Astrocyte (in vitro differentiated cells and primary cell): ENCODE measurements around the gene SELENOS. TPM values are rescaled to one million over a fixed set of nuclear protein-coding genes. Genes with fewer than 3 reads are reported as not detected.

Experiments used
- DNase-seq: peaks from one replicate; pipeline ENCODE4 v3.0.0-alpha.2; 2010; ENCODE audit warnings: low read depth
- FAIRE-seq: peaks from 2 replicates; lab custom pipeline; 2011; peaks lifted over from hg19 to GRCh38; lab: Jason Lieb, UNC
- H2AFZ ChIP-seq: 2 replicates; pipeline ENCODE4 v1.6.0; 2012; ENCODE audit warnings: low read depth, low read length, inconsistent platforms
- H3K27ac ChIP-seq: 2 replicates; pipeline ENCODE4 v1.5.1; 2011; ENCODE audit warnings: low read depth, low read length, inconsistent platforms
- H3K27me3 ChIP-seq: 2 replicates; pipeline ENCODE4 v1.6.0; 2011; ENCODE audit warnings: low read length, inconsistent platforms; ENCODE audit not compliant: insufficient read depth
- H3K36me3 ChIP-seq: 2 replicates; pipeline ENCODE4 v1.5.1; 2011; ENCODE audit warnings: low read length, inconsistent platforms; ENCODE audit not compliant: insufficient read depth
- H3K4me1 ChIP-seq: 2 replicates; pipeline ENCODE4 v1.5.1; 2011; ENCODE audit warnings: low read length, inconsistent platforms; ENCODE audit not compliant: insufficient read depth
- H3K4me2 ChIP-seq: 2 replicates; pipeline ENCODE4 v1.6.0; 2012; ENCODE audit warnings: low read length, inconsistent platforms
- H3K4me3 ChIP-seq: 2 replicates; pipeline ENCODE4 v1.5.1; 2011; ENCODE audit warnings: low read depth, mild to moderate bottlenecking, low read length, inconsistent platforms; ENCODE audit not compliant: insufficient read depth
- H3K79me2 ChIP-seq: 2 replicates; pipeline ENCODE4 v1.6.0; 2012; ENCODE audit warnings: mild to moderate bottlenecking, low read length, inconsistent platforms; ENCODE audit not compliant: insufficient read depth
- H3K9ac ChIP-seq: 2 replicates; pipeline ENCODE4 v1.6.0; 2012; ENCODE audit warnings: mild to moderate bottlenecking, low read length, inconsistent platforms
- H3K9me3 ChIP-seq: 2 replicates; pipeline ENCODE4 v1.5.1; 2012; ENCODE audit warnings: low read depth, mild to moderate bottlenecking, low read length, inconsistent platforms; ENCODE audit not compliant: insufficient read depth
- H4K20me1 ChIP-seq: 2 replicates; pipeline ENCODE4 v1.6.0; 2012; ENCODE audit warnings: low read length, inconsistent platforms; ENCODE audit not compliant: insufficient read depth
- H3K27ac Mint-ChIP-seq: one replicate; pipeline ENCODE4 v1.8.0; 2021; ENCODE audit warnings: mild to moderate bottlenecking, mixed read lengths; ENCODE audit not compliant: unreplicated experiment
- H3K27me3 Mint-ChIP-seq: one replicate; pipeline ENCODE4 v1.8.0; 2021; ENCODE audit warnings: low read depth, mixed read lengths; ENCODE audit not compliant: unreplicated experiment
- H3K36me3 Mint-ChIP-seq: one replicate; pipeline ENCODE4 v1.8.0; 2021; ENCODE audit warnings: low read depth, mixed read lengths; ENCODE audit not compliant: unreplicated experiment
- H3K4me1 Mint-ChIP-seq: one replicate; pipeline ENCODE4 v1.8.0; 2021; ENCODE audit warnings: low read depth, mixed read lengths; ENCODE audit not compliant: unreplicated experiment
- H3K4me3 Mint-ChIP-seq: one replicate; pipeline ENCODE4 v1.8.0; 2021; ENCODE audit warnings: mild to moderate bottlenecking, moderate library complexity, mixed read lengths; ENCODE audit not compliant: unreplicated experiment
- H3K9me3 Mint-ChIP-seq: one replicate; pipeline ENCODE4 v1.8.0; 2021; ENCODE audit warnings: mild to moderate bottlenecking, mixed read lengths; ENCODE audit not compliant: unreplicated experiment
- EZH2 ChIP-seq: IDR thresholded peaks from 2 replicates; pipeline ENCODE4 v1.6.1; 2012; ENCODE audit warnings: mild to moderate bottlenecking, low read length, inconsistent platforms; ENCODE audit not compliant: insufficient read depth
- total RNA-seq: library from RNA; stranded (reverse); gene quantifications from 2 replicates; pipeline ENCODE4 v1.2.1, GENCODE V29; 2021
- TF ChIP-seq, protein P1 (sequence below): IDR thresholded peaks from 2 replicates; pipeline ENCODE4 v1.5.1; 2011; ENCODE audit warnings: low read depth, mild to moderate bottlenecking, inconsistent platforms, low read length, moderate library complexity; ENCODE audit not compliant: insufficient read depth

The SELENOS gene
- total RNA-seq, 1 donor from 2014 or later: 71.2 TPM

DNA sequence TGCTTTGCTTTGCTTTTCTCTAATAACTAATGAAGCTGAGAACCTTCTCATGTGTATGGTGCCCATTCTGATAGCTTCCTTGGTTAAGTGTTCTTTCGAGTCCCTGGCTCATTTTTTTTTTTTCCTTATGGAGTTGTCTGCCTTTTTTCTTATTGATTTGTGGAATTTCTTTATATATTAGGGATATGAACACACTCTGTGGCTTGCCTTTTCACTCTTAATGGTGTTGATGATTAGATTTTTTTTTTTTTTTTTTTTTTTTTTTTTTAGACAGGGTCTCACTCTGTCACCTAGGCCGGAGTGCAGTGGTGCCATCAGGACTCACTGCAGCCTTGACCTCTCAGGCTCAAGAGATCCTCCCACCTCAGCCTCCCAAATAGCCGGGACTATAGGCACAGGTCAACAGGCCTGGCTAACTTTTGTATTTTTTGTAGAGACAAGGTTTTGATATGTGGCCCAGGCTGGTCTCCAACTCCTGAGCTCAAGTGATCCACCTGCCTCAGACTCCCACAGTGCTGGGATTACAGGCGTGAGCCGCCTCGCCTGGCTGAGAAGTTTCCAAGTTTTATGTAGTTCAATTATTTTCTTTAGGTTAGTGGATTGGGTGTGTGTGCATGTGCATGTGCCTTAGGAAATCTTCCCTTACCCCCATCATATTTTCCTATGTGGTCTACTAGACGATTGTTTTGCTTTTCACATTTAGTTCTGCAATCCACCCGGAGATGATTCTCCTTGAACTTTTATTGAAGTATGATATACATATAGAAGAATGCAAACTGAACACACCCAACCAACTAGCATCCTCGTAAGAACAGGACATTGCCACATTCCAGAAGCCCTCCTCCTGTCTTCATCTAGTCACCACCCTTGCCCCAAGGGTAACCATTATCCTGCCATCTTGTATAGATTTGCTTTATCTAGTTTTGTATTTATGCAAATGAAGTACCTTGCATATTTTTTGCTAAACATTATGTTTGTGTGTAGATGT, 19.4 kb upstream of the SELENOS start:
- H3K4me1 Mint-ChIP-seq: peaks cover 7% of the 10 kb centered on the region
- H3K4me3 ChIP-seq: no peak overlapping the region

DNA sequence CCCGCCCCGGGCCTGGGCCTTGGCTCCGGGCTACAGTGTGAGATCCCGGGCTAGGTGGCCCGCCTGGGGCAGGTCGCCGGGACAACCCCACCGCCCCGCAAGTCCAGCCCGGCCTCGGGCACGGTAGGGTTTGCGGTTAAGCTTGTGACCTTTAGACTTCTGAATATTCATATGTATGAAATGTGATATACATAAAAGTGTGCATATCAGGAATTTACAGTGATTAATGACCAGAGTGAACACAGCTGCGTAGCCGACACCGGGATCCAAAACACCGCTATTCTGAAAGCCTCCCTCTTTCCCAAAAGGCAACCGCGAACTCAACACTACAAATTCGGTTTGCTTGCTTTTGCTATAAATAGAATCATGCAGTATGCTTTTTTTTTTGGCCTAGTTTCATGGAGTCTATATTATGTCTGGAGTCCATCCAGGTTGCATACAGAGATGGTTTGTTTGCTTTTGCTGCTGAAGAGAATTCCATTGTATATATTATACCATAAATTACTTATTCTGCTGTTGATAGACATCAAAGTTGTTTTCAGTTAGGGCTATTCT, 18.4 kb upstream of the SELENOS start:
- Histone ChIP-seq H3K36me3 (peaks cover 10% of the 10 kb centered on the region), H3K9me3 (no peaks in the 10 kb centered on the region), H4K20me1 (peaks cover 34% of the 10 kb centered on the region), H3K27me3 (no peaks in the 10 kb centered on the region), H3K79me2 (peaks cover 42% of the 10 kb centered on the region), H3K4me2 (peak overlapping the region; percentile 96), H3K9ac (peak overlapping the region; percentile 97), H3K4me1 (peaks cover 14% of the 10 kb centered on the region), H3K27ac (peak overlapping the region; percentile 93), H3K4me3 (peak overlapping the region; percentile 98), H2AFZ (peak overlapping the region; percentile 96)
- Mint-ChIP-seq H3K27ac (peak overlapping the region; percentile 24), H3K4me3 (peak overlapping the region; percentile 100), H3K4me1 (peaks cover 7% of the 10 kb centered on the region), H3K27me3 (no peaks in the 10 kb centered on the region), H3K9me3 (no peaks in the 10 kb centered on the region), H3K36me3 (no peaks in the 10 kb centered on the region)
- no peak for FAIRE-seq
- no peak for TF ChIP-seq EZH2
- TF ChIP-seq, protein P1, sequence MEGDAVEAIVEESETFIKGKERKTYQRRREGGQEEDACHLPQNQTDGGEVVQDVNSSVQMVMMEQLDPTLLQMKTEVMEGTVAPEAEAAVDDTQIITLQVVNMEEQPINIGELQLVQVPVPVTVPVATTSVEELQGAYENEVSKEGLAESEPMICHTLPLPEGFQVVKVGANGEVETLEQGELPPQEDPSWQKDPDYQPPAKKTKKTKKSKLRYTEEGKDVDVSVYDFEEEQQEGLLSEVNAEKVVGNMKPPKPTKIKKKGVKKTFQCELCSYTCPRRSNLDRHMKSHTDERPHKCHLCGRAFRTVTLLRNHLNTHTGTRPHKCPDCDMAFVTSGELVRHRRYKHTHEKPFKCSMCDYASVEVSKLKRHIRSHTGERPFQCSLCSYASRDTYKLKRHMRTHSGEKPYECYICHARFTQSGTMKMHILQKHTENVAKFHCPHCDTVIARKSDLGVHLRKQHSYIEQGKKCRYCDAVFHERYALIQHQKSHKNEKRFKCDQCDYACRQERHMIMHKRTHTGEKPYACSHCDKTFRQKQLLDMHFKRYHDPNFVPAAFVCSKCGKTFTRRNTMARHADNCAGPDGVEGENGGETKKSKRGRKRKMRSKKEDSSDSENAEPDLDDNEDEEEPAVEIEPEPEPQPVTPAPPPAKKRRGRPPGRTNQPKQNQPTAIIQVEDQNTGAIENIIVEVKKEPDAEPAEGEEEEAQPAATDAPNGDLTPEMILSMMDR: no peak
- peak; percentile 12 for DNase-seq

More for the DNA sequence above, 19.4 kb upstream of the SELENOS start:
- Histone ChIP-seq H3K36me3 (peaks cover 6% of the 10 kb centered on the region), H3K27ac (peak overlapping the region; percentile 21), H3K4me2 (peak overlapping the region; percentile 96), H3K27me3 (no peaks in the 10 kb centered on the region), H2AFZ (peak overlapping the region; percentile 96), H3K4me1 (peaks cover 14% of the 10 kb centered on the region), H3K79me2 (peaks cover 32% of the 10 kb centered on the region), H3K9me3 (no peaks in the 10 kb centered on the region), H4K20me1 (peaks cover 30% of the 10 kb centered on the region), H3K9ac (peak overlapping the region; percentile 97)
- H3K27me3 Mint-ChIP-seq: no peaks in the 10 kb centered on the region
- no peak for FAIRE-seq
- TF ChIP-seq, protein P1: no peak
- no peak for TF ChIP-seq EZH2
- H3K36me3 Mint-ChIP-seq: no peaks in the 10 kb centered on the region
- H3K9me3 Mint-ChIP-seq: no peaks in the 10 kb centered on the region
- H3K27ac Mint-ChIP-seq: no peak overlapping the region
- H3K4me3 Mint-ChIP-seq: peak overlapping the region; percentile 100
- no peak for DNase-seq
